Activated CD8-positive, alpha-beta memory T cell treated with anti-CD3 and anti-CD28 coated beads for 1 hour (primary cell): ENCODE data around the gene MB21D2.
"Not testable (repeated sequence)": the region's sequence is repeated elsewhere in the genome, so short reads cannot be mapped to it uniquely, and the experiment has no call there.

Experiments
- DNase-seq, 2 donors: peaks; one replicate each; pipeline ENCODE4 v3.0.0-alpha.2; 2020; ENCODE audit warnings: low read depth in 1 of 2; ENCODE audit errors: extremely low read depth in 1 of 2

The MB21D2 gene

DNA sequence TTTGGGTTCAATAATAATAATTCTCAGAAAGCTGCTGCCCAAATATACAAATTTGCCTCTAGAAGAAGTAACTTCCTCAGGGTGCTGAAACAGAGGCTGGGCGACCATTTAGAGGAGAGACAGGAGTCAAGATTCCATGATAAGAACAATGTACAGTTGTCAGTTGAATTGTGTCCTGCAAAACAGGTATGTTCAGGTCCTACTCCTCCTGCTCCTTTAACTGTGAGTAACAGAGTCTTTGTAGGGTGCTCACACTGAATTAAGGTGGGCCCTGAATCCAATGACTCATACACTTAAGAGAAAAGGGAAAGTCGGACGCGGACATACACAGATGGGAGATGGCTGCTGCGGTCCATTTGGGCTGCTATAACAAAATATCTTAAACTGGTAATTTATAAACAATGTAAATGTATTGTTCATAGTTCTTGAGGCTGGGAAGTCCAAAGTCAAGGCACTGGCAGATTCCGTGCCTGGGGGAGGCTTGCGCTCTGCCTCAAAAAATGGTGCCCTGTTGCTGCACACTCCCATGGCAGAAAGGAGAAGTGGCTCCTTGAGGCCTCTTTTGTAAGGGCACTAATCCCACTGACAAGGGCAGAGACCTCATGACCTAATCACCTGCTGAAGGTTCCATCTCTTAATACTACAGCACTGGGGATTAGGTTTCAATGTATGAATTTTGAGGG is 55.1 kb downstream of the MB21D2 start:
- no peak for DNase-seq

DNA sequence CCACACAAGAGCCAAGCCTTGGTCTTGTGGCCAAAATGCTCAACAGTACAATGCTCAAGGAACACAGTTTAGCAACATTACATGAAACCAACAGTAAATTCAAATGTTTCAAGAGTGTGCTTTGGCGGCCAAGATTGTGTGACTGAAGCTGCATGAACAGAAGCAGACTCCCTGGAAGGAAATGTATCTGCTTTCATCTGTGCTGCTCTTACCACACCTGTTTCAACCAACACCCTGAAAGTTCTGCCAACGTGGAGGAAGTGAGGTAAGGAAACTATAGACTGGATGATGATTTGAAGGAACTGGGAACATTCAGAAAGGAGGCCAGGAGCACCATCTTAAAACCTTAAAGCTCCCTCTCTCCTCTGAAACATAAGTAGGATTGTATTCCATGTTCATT is 55.7 kb downstream of the MB21D2 start:
- no peak for DNase-seq

DNA sequence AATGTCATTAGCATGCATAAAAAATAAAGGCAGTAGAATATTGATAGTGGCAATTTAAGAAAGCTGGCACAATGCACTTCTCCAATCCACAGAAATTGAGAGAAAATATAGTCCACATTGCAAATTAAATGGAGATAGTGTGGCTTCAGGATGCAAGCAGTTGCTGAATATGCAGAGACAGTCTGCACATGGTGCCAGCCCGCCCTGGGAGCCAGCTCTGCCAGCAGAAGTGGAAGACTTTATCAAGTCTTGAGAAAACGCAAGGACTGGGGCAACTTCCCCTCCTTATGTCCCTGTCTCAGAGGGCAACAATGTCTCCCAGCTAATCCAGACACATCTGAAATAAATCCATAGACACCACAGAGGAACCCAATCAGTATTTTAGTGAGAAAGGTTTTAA is 57.2 kb downstream of the MB21D2 start:
- DNase-seq: no peak

- no peak for DNase-seq
Measured at GRCh38 chr3:192858849-192859585, 58.6 kb downstream of the MB21D2 start.

DNA sequence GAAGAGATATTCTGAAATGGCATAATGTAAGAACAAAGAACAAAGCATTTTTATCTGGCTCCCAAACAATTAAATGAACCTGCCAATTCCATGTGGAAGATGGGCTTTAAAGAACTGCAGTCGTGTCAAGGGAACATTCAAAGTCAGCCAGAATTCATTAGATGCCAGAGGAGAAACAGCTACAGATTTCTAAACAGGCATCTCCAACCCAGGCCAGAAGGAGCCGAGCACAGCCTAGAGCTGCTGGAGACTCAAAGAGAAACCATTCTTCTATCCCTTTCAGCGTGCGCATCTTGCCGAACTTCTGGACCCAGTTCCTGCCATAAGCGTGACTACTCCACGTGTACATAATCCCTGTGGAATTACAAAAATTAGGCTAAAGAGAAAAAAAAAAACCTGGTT is 60.4 kb downstream of the MB21D2 start:
- no peak for DNase-seq

- no peak for DNase-seq
Measured at GRCh38 chr3:192855434-192855833, 62.2 kb downstream of the MB21D2 start.

GRCh38 chr3:192851821-192852372 is 65.8 kb downstream of the MB21D2 start:
- DNase-seq: no peak

DNA sequence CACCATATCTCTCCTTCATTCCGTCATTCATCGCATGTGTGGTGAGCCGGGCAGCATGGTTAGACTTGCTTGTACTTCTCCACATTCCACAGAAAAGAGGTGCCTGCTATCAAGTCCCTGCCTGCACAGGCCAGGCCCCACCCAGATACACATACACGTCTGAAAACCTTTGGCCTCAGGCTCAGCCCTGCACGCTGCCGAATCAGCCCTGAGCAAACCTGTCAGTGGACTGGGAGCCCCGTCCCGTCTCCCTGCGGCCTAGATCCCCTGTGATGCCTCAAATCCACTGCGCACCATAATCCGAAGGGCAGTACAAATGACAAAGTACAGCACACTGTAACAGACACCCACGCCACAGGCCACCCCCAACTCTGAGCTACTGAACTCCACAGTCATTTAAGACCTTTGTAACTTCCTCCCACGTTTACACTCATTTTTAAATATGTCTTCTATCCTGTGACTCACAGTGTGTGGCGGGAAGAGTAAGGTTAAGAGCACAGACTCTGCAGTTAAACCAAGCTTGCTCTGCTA is 67.1 kb downstream of the MB21D2 start:
- DNase-seq: no peak

DNA sequence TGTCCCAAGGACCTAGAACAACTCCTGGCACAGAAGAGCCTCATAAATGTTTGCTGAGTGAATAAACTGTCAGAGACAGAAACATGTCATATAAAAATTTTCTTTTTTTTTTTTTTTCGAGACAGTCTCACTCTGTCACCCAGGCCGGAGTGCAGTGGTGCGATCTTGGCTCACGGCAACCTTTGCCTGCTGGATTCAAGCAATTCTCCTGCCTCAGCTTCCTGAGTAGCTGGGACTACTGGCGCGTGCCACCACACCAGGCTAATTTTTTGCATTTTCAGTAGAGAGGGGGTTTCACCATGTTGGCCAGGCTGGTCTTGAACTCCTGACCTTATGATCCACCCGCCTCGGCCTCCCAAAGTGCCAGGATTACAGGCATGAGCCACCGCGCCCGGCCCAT is 67.8 kb downstream of the MB21D2 start:
- DNase-seq: not testable (repeated sequence)

DNA sequence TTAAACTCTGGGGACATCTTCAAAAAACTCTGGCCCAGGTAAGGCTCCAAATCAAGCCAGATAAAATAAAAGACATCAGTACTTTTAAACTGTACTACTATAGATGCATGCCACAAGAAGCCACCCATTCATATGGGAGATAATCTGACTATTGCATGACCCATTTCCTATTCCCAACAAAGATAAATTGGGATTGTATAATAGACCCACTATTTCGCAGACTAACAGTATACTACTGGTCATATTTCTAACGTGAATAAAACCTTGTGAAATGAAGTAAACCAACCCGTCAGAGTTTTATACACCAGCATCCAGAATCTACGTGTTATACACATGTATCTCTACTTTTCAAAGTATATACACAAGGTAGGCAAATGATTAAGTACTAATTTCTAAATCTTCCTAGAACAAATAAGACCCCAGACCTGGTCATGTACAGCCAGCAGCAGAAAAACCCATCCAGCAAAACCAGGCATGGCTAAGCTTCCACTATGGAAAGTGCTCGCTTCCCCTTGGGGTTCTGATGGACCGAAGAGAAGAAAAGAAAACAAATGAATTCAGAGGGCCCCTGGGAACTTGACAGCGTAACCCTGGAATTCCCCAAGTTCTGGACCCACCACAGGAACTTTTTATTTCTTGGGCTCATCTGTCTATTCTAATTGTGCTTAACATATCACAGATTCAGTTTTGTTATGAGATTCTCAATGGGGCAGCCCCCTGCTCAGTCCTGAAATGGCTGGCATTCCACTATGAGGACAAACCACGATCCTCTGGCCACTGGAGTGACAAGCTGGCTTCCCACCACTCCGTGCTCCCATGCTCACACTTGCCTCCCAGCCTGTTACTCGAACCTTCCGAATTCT is 69.1 kb downstream of the MB21D2 start:
- DNase-seq: no peak

DNA sequence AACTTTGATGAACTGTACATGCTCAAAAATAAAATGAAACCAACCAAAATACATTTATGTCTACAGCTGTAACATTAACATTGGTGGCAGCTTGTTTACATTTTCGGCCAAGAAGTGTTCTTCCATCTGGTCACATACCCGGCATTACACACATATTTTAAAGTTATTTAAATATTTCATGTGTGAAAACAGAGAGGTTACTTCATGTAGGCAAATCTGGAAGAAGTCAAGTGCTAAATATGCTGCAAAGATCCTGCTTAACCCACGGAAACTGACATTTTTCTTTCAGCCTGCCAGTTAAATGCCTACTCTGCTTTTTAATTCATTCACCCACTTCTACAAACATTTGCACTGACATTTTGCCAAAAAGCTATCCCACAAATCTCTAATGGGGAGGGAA is 69.7 kb downstream of the MB21D2 start:
- no peak for DNase-seq

- DNase-seq: no peak
Measured at GRCh38 chr3:192845526-192845855, 72.2 kb downstream of the MB21D2 start.

DNA sequence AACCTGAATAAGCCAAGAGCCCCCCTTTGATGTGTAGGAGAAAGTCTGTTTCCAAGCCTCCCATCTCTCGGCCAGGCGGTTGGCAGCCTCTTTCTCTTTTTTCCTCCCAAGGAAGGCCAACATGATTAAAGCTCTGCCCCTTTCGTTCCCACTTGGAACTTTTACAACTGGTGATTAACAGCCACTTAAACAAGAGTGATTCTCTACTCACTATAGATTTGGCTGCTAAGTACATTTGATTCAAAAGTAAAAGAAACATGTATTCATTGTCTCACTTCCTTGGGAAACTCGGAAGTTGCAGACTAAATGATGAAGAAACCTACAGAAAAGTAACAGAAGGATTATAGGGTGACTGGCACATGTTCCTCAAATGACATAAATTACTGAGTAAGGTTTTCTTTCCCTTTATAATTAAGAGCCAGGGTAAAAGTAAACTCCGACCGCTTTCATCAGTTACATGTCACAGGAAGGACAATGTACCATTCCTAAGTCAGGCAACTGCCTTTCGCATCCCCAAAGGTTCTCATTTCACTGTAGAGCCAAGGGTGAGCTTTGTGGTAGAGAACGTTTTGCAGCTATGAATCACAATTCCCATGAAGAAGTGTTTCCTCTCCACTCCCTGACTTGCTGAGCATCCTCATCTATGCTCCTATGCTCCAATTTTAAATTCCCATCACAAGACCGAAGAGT is 72.7 kb downstream of the MB21D2 start:
- no peak for DNase-seq

GRCh38 chr3:192844486-192844765 is 73.2 kb downstream of the MB21D2 start:
- DNase-seq: no peak

GRCh38 chr3:192843723-192844485 is 73.8 kb downstream of the MB21D2 start:
- no peak for DNase-seq

GRCh38 chr3:192843119-192843518 is 74.5 kb downstream of the MB21D2 start:
- DNase-seq: no peak

DNA sequence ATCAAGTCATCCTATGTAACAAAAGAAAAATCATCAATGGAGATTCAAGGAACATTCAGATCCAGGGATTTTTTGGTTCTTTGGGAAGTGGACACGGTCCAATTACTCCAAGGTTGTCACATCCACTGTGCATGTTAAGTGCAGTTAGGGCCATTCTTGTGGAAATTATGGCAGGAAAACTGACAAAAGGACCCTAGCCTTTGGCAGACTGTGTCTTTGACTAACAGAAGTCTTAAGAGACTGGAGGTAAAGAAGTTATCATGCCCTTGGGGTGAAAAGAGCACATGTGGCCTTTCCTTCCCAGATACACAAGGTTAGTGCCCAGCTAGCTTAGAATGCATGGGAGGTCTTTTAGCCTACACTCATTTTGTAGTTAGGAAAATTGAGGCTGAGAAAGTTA is 74.9 kb downstream of the MB21D2 start:
- DNase-seq: no peak

DNA sequence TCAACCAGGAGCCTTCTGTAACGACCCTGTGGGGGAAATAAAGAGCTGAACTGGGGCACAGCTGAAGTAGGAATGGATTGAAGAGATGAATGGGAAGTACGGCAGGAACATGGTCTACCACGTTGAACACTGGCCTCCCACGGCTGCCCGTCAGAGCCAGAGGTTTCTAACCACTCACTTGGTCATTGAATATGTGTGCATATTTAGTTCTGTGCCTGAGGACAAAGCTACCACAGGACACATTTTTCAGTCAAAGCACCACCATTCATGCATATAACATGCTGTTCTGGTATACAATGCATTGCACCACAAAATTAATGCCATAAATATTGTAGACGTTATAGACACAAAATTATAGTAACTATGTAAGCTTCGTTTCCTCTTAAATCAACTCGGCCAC is 75.5 kb downstream of the MB21D2 start:
- DNase-seq: no peak

- DNase-seq: no peak
Measured at GRCh38 chr3:192841428-192841827, 76.2 kb downstream of the MB21D2 start.

- no peak for DNase-seq
Measured at GRCh38 chr3:192840143-192840836, 77.4 kb downstream of the MB21D2 start.
